DOHH2 (cell line): Measurements from ENCODE around the gene AFG1L.
A peak's percentile ranks its signal among the peaks of the same experiment; 100 is the strongest.

Source experiments
- H3F3A ChIP-seq: fragments of 200-600 bp; sonication (generic), shearing (Covaris generic); 2 replicates; pipeline ENCODE4 v1.6.0; 2016; ENCODE audit warnings: antibody characterized with exemption, mild to moderate bottlenecking; ENCODE audit not compliant: control insufficient read depth, insufficient read depth
- H3K27ac ChIP-seq: fragments of 200-600 bp; sonication (generic); 2 replicates; pipeline ENCODE4 v1.5.1; 2014; ENCODE audit warnings: low read depth, mild to moderate bottlenecking, low read length, moderate library complexity
- H3K27me3 ChIP-seq: fragments of 200-600 bp; sonication (generic); 2 replicates; pipeline ENCODE4 v1.6.1; 2014; ENCODE audit warnings: mild to moderate bottlenecking, low read length, mixed read lengths; ENCODE audit not compliant: control insufficient read depth
- H3K36me3 ChIP-seq: fragments of 200-600 bp; sonication (generic); 2 replicates; pipeline ENCODE4 v1.6.1; 2014; ENCODE audit warnings: mild to moderate bottlenecking, low read length, moderate library complexity, mixed read lengths; ENCODE audit not compliant: control insufficient read depth
- H3K4me1 ChIP-seq: fragments of 200-600 bp; sonication (generic); 2 replicates; pipeline ENCODE4 v1.6.1; 2014; ENCODE audit warnings: mild to moderate bottlenecking, low read length, mixed read lengths; ENCODE audit not compliant: control insufficient read depth
- H3K4me2 ChIP-seq: fragments of 200-600 bp; sonication (generic); 2 replicates; pipeline ENCODE4 v1.6.0; 2014; ENCODE audit warnings: mild to moderate bottlenecking, low read length, moderate library complexity
- H3K4me3 ChIP-seq: fragments of 200-600 bp; sonication (generic); 2 replicates; pipeline ENCODE4 v1.5.1; 2014; ENCODE audit warnings: mild to moderate bottlenecking, low read length, mixed read lengths
- H3K79me2 ChIP-seq: fragments of 200-600 bp; sonication (generic); 2 replicates; pipeline ENCODE4 v1.6.1; 2014; ENCODE audit warnings: mild to moderate bottlenecking, low read length, mixed read lengths; ENCODE audit not compliant: control insufficient read depth
- H3K9me2 ChIP-seq: fragments of 200-600 bp; sonication (generic); replicated peaks from 2 replicates; pipeline ENCODE4 v1.6.1; 2014; ENCODE audit warnings: mild to moderate bottlenecking, low read length, mixed read lengths; ENCODE audit not compliant: control insufficient read depth
- H3K9me3 ChIP-seq: fragments of 200-600 bp; sonication (generic); 2 replicates; pipeline ENCODE4 v1.6.1; 2014; ENCODE audit warnings: antibody characterized with exemption, low read length, mixed read lengths; ENCODE audit not compliant: control insufficient read depth, insufficient read depth
- H4K20me1 ChIP-seq: fragments of 200-600 bp; sonication (generic); 2 replicates; pipeline ENCODE4 v1.6.0; 2014; ENCODE audit warnings: low read depth, mild to moderate bottlenecking, antibody characterized with exemption, low read length, moderate library complexity; ENCODE audit not compliant: control insufficient read depth, insufficient read depth
- EZH2phosphoT487 ChIP-seq: fragments of 200-600 bp; sonication (generic); IDR thresholded peaks from 2 replicates; pipeline ENCODE4 v1.6.1; 2017; ENCODE audit warnings: borderline replicate concordance, mild to moderate bottlenecking, antibody characterized with exemption, low read length, moderate library complexity, mixed read lengths
- TF ChIP-seq, protein P1 (sequence below): fragments of 200-600 bp; sonication (generic); IDR thresholded peaks from one replicate; pipeline ENCODE4 v1.5.1; 2014; ENCODE audit warnings: antibody characterized with exemption, mild to moderate bottlenecking, low read depth, low read length; ENCODE audit not compliant: poor library complexity, severe bottlenecking

The AFG1L gene

DNA sequence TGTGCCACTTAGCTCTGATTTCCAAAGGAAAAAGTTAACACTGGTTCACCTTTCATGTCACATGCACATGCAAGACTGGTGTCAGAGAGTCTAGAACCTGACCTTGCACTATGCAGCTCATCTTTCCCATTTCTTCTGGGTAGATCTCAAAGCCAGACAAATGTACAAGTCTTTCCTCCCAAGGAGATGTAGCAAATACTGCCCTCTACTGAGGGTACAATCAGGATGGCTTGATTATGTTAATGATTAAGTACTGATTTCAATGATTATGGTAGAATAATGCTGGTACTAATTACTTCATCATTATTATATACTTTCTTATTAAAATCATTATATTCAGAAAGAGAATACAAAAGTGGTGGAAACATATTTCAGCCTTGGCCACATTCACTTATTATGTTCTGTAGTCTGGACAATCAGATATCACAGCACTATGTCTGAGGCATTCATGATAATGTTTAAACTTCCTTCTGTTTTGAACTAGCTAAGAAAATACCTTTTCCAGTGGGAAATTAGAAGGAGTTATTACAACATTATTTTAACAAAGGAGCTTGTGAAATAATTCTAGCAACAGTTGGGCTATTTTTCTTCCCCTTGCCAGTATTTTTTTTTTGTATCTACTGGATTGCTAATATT, 197.4 kb downstream of the AFG1L start:
- Histone ChIP-seq H3K27me3 (no peaks in the 10 kb centered on the region), H3K9me3 (no peaks in the 10 kb centered on the region), H3K79me2 (no peaks in the 10 kb centered on the region), H3F3A (no peaks in the 10 kb centered on the region), H3K36me3 (no peaks in the 10 kb centered on the region), H3K4me1 (no peaks in the 10 kb centered on the region), H4K20me1 (no peaks in the 10 kb centered on the region), H3K4me2 (no peak overlapping the region), H3K27ac (no peak overlapping the region), H3K9me2 (no peaks in the 10 kb centered on the region), H3K4me3 (no peak overlapping the region)
- TF ChIP-seq, protein P1, sequence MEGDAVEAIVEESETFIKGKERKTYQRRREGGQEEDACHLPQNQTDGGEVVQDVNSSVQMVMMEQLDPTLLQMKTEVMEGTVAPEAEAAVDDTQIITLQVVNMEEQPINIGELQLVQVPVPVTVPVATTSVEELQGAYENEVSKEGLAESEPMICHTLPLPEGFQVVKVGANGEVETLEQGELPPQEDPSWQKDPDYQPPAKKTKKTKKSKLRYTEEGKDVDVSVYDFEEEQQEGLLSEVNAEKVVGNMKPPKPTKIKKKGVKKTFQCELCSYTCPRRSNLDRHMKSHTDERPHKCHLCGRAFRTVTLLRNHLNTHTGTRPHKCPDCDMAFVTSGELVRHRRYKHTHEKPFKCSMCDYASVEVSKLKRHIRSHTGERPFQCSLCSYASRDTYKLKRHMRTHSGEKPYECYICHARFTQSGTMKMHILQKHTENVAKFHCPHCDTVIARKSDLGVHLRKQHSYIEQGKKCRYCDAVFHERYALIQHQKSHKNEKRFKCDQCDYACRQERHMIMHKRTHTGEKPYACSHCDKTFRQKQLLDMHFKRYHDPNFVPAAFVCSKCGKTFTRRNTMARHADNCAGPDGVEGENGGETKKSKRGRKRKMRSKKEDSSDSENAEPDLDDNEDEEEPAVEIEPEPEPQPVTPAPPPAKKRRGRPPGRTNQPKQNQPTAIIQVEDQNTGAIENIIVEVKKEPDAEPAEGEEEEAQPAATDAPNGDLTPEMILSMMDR: peak; percentile 58
- TF ChIP-seq EZH2phosphoT487: no peak

DNA sequence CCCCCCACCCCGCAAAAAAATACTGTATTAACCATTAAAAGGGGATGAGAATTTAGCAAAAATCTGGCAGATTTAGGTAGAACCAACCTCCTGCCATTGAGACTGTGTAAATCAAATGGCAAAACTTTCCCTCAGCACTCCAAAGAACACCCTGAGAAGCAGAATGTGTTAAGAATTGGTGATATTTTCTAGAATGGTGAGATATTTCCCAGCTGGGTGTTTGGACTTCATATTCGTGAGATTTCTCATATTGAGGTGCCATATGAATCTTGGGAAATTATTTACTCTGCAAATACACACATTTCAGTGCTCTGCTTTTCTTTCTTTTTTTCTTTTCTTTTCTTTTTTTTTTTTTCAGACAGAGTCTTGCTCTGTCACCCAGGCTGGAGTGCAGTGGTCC, 199.6 kb downstream of the AFG1L start:
- H3K79me2 ChIP-seq: no peaks in the 10 kb centered on the region
- TF ChIP-seq, protein P1: no peak
- TF ChIP-seq EZH2phosphoT487: no peak
- no peaks in the 10 kb centered on the region for H3F3A ChIP-seq
- H3K36me3 ChIP-seq: no peaks in the 10 kb centered on the region
- H3K27ac ChIP-seq: no peak overlapping the region
- H3K9me3 ChIP-seq: no peaks in the 10 kb centered on the region
- H4K20me1 ChIP-seq: no peaks in the 10 kb centered on the region
- no peaks in the 10 kb centered on the region for H3K27me3 ChIP-seq
- no peaks in the 10 kb centered on the region for H3K4me1 ChIP-seq
- no peak overlapping the region for H3K4me2 ChIP-seq
- no peaks in the 10 kb centered on the region for H3K9me2 ChIP-seq
- H3K4me3 ChIP-seq: no peak overlapping the region

DNA sequence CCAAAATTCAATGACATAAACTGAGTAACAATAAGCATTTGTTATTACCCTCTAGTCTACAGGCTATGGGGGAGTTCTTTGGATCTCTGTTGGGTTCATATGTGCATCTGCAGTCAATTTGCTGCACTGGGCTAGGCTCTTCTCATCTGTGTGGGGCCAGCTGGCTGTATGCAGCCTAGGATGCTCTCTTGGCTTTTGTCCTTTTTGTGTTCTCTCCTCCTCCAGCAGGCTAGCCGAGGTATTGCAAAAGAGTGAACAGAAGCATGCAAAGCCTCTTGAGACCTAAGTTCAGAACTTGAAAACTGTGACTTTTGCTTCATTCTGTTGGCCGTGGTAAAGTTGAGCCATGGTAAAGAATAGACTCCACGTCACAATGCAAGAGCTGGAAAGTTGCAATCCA, 203.0 kb downstream of the AFG1L start:
- H3K27ac ChIP-seq: no peak overlapping the region
- no peaks in the 10 kb centered on the region for H3K9me3 ChIP-seq
- H3K79me2 ChIP-seq: no peaks in the 10 kb centered on the region
- no peaks in the 10 kb centered on the region for H3K9me2 ChIP-seq
- H3K4me3 ChIP-seq: no peak overlapping the region
- H3K36me3 ChIP-seq: no peaks in the 10 kb centered on the region
- no peaks in the 10 kb centered on the region for H3K27me3 ChIP-seq
- no peaks in the 10 kb centered on the region for H3K4me1 ChIP-seq
- no peaks in the 10 kb centered on the region for H4K20me1 ChIP-seq
- TF ChIP-seq, protein P1: peak; percentile 52
- TF ChIP-seq EZH2phosphoT487: no peak
- no peak overlapping the region for H3K4me2 ChIP-seq
- H3F3A ChIP-seq: no peaks in the 10 kb centered on the region

DNA sequence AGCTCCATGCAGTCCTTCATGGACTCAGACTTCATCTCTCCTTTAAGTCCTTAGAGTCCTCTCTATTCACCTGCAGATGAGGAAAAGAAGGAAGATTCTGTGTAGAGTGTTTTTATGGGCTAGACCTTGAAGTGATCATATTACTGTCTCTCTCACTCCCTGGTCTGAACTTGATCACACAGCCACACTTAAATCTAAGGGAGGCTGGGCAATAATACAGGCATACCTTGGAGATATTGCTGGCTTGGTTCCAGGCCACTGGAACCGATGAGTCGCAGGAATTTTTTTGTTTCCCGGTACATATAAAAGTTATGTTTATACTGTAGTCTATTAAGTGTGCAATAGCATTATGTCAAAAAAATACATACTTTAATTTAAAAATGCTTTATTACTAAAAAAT, 206.7 kb downstream of the AFG1L start:
- H3K27ac ChIP-seq: no peak overlapping the region
- H3K27me3 ChIP-seq: no peaks in the 10 kb centered on the region
- H3K9me2 ChIP-seq: no peaks in the 10 kb centered on the region
- H3K4me1 ChIP-seq: no peaks in the 10 kb centered on the region
- H4K20me1 ChIP-seq: no peaks in the 10 kb centered on the region
- TF ChIP-seq, protein P1: no peak
- TF ChIP-seq EZH2phosphoT487: no peak
- H3K4me3 ChIP-seq: no peak overlapping the region
- no peaks in the 10 kb centered on the region for H3K9me3 ChIP-seq
- no peaks in the 10 kb centered on the region for H3K36me3 ChIP-seq
- H3F3A ChIP-seq: no peaks in the 10 kb centered on the region
- H3K79me2 ChIP-seq: no peaks in the 10 kb centered on the region
- no peak overlapping the region for H3K4me2 ChIP-seq
